Duodenal mucosa (tissue), 2 donors: ENCODE data around the gene HOXB3.
A peak's percentile ranks its signal among the peaks of the same experiment; 100 is the strongest.

Experiments
- H3K27ac ChIP-seq: one replicate; pipeline ENCODE4 v1.7.0; 2013; ENCODE audit warnings: low read depth, low read length
- H3K27me3 ChIP-seq, 2 donors: one replicate each; pipeline ENCODE4 v1.7.0; 2013; ENCODE audit warnings: low read length in 2 of 2, control low read depth in 1 of 2; ENCODE audit not compliant: insufficient read depth in 2 of 2, control insufficient read depth in 1 of 2
- H3K36me3 ChIP-seq, 2 donors: one replicate each; pipeline ENCODE4 v1.7.0; 2013; ENCODE audit warnings: low read length in 2 of 2, control low read depth in 1 of 2; ENCODE audit not compliant: insufficient read depth in 2 of 2, control insufficient read depth in 1 of 2
- H3K4me1 ChIP-seq, 2 donors: one replicate each; pipeline ENCODE4 v1.7.0; 2013; ENCODE audit warnings: low read length in 2 of 2, control low read depth in 1 of 2; ENCODE audit not compliant: insufficient read depth in 2 of 2, control insufficient read depth in 1 of 2
- H3K4me3 ChIP-seq, 2 donors: one replicate each; pipeline ENCODE4 v1.7.0; 2013; ENCODE audit warnings: low read length in 2 of 2, low read depth in 1 of 2
- H3K9ac ChIP-seq, 2 donors: one replicate each; pipeline ENCODE4 v1.7.0; 2013; ENCODE audit warnings: low read length in 2 of 2, low read depth in 1 of 2
- H3K9me3 ChIP-seq, 2 donors: one replicate each; pipeline ENCODE4 v1.7.0; 2013; ENCODE audit warnings: low read length in 2 of 2, control low read depth in 1 of 2; ENCODE audit not compliant: control insufficient read depth in 1 of 2

Gene HOXB3

DNA sequence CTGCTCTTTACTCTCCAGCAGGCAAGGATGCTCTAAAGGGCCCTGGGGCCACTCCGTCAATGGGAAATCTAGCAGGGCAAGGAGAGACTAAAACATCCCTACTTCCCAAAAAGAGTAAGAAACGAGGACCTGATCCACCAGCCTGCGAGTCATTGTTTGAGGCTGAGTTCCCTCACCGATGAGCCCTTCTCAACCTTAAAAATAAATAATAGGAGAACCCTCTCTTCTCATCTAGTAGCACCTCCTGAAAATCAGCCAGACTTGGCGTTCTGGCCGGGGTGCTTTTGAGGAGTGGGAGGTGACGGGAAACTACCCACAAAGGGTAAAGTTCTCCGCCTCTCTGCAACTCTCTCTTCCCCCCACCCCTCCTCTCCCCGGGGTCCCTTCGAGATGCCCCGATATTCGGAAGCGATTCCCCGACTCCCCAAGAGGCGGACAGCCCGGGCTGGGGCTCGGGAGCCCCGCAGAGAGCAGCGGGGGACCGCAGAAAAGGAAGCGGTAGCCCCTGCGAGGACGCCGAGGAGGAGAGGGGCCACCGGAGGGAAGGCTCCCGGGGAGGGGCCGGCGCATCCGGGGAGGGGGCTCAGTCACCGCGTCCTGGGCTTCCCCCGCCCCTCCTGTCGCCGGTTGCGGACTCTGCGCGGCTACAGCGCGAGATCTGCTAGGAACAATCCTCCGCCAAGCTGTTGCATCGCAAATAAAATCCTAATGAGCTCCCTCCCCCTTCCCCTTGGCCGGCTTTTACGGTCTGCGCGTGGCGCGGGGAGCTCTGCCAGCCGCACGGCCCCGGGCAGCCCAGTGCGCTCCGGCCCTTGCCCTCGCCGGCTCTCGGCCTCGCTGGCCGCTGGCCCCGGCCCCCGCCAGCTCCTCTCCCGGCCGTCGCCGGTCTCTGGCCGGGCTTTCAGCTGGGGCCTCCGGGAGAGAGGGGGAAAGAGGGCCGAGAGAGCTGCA lies 34.8 kb upstream of the HOXB3 start:
- no peaks in the 10 kb centered on the region for H3K36me3 ChIP-seq
- peaks cover 9 to 19% of the 10 kb centered on the region in 2 donors for H3K4me1 ChIP-seq
- H3K9me3 ChIP-seq: no peaks in the 10 kb centered on the region
- H3K27me3 ChIP-seq: peaks cover 96 to 99% of the 10 kb centered on the region in 2 donors
- peak overlapping the region; percentile 29 to 54 for H3K4me3 ChIP-seq
- no peak overlapping the region for H3K9ac ChIP-seq
- no peak overlapping the region for H3K27ac ChIP-seq

DNA sequence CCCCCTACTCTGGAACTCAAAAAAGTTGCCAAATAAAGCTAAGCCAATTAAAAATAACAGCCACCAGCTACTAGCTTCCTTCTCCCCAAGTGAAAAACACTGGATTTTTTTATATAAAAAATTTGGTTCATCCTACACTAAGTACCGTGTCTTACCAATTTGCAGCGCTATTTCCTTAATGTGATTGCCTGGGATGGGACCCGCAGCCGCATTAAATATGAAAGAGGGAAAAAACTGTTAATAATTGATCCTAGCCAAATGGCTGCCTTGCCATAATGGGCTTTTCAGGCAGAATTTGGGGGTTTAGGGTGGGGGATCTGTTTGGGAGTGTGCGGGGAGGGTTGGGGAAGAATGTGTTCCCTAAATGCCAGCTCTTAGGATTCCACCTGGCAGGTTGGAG lies 34.1 kb upstream of the HOXB3 start:
- Histone ChIP-seq H3K9ac (no peak overlapping the region), H3K4me3 (no peak overlapping the region), H3K36me3 (no peaks in the 10 kb centered on the region), H3K9me3 (no peaks in the 10 kb centered on the region), H3K27ac (no peak overlapping the region), H3K27me3 (peaks cover 93 to 99% of the 10 kb centered on the region in 2 donors), H3K4me1 (peaks cover 10 to 20% of the 10 kb centered on the region in 2 donors)

DNA sequence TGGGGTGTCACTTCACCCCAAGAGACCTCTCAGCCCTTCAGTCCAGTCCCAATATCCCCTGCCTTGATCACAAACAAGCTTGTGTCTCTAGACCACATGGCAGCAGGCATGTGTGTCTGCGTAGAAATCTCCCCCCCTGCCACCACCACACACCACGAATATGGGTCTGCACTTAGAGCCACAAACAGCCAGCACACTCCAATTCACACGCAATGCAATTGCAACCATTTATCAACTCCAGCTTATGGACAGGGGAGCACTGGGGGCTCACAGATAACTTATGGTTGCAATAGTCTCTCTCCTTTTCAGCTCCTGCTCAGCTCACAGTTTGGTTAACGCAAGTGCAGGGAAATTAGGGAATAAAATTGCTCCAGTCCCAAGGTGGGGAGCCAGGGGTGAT lies 33.5 kb upstream of the HOXB3 start:
- H3K4me3 ChIP-seq: no peak overlapping the region
- H3K9ac ChIP-seq: no peak overlapping the region
- H3K9me3 ChIP-seq: no peaks in the 10 kb centered on the region
- no peak overlapping the region for H3K27ac ChIP-seq
- no peaks in the 10 kb centered on the region for H3K36me3 ChIP-seq
- H3K27me3 ChIP-seq: peaks cover 92 to 99% of the 10 kb centered on the region in 2 donors
- H3K4me1 ChIP-seq: peaks cover 15 to 20% of the 10 kb centered on the region in 2 donors

DNA sequence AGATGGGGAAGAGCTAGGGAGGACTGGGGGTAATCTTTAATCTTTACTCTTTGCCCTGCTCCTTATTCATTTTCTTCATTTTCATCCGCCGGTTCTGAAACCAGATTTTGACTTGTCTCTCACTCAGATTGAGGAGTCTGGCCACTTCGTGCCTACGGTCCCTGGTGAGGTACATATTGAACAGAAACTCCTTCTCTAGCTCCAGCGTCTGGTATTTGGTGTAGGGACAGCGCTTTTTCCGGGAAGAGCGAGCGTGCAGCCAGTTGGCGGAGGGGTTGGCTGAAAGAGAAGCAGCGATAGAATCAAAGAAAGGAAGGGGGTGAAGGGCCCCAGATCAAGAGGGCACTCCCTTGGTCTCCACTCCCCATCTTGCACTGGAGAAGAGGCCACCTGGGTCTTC lies 32.8 kb upstream of the HOXB3 start:
- no peak overlapping the region for H3K9ac ChIP-seq
- H3K36me3 ChIP-seq: no peaks in the 10 kb centered on the region
- H3K4me1 ChIP-seq: peaks cover 15 to 20% of the 10 kb centered on the region in 2 donors
- no peak overlapping the region for H3K27ac ChIP-seq
- H3K4me3 ChIP-seq: no peak overlapping the region
- no peaks in the 10 kb centered on the region for H3K9me3 ChIP-seq
- peaks cover 91 to 99% of the 10 kb centered on the region in 2 donors for H3K27me3 ChIP-seq

DNA sequence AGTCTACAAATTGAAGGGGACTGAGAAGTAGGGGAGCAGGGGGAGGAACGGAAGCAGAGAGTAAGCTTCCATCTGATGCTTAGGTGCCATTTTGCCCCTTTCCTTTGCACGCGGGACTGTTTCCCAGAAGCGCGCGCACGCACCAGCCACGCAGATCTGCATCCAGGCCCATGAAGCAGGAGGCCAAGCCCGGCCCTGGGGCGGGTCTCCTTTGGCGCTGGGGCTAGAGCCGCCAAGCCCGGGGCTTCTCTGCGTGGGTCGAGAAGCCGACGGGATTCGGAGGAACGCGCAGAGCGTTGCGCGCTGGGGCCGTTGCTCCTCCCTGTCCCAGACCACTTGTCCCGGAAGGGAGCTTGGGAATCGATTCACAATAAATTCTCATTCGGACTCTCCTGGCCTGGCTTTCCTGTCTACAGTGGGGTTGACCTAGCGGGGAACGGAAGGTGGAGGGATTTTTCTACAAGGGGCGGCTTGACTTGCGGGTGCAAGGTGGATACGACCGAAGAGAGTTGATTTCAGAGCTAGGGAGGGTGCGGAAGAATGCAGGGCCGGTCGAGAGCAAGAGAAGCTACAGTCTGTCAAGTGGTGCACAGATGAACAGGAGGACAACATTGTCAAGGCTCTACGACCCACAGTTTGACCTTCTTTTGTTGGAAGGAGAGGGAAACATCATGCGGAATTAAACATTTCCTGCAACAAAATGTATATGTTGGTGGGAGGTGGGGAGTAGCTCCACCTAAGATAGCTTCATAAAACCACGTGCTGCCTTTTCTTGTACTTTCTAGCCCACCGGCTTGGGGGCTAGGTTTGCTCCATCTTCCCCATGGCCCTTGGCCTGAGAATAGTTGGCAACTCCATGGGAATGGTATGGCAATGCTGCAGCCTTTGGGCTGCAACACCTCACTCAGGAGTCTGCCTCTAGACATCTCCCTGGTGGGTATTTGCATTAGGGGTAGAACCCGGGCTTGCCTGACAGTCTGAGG lies 31.7 kb upstream of the HOXB3 start:
- Histone ChIP-seq H3K9me3 (no peaks in the 10 kb centered on the region), H3K4me1 (peaks cover 10 to 17% of the 10 kb centered on the region in 2 donors), H3K27ac (no peak overlapping the region), H3K27me3 (peaks cover 91 to 99% of the 10 kb centered on the region in 2 donors), H3K9ac (no peak overlapping the region), H3K4me3 (no peak overlapping the region), H3K36me3 (no peaks in the 10 kb centered on the region)

DNA sequence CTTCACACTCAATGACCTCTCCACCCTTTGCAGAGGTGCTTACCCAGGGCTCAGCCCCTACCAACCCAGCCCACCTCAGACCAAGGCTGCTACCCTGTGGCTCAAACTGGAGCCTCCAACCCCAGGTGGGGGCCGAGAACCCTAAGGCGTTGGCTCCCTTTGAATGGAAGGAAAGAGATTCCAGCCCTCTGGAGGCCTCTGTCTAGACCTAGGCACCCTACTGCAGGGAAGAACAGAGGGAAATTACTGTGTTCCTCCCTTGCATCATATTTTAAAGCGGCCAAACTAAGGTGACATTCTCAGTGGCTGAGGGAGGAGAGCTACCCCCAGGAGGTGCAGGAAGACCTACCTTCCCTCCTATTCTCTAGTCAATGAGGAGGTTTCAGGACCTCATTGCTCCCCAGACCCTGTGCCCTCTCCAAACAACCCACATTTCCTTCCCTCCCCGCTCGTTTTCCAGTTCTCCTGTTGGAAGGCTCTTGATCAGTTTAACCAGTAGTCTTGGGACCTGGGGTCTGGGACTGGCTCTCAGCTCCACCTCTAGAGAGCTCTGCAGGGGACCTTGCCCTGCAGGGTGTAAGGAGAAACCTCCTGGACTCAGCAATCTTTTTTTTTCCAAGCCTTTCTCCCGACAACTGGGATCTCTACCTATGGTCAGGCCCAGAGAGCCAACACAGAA lies 30.6 kb upstream of the HOXB3 start:
- Histone ChIP-seq H3K36me3 (no peaks in the 10 kb centered on the region), H3K9me3 (no peaks in the 10 kb centered on the region), H3K4me1 (peaks cover 6 to 10% of the 10 kb centered on the region in 2 donors), H3K9ac (no peak overlapping the region), H3K4me3 (no peak overlapping the region), H3K27me3 (peaks cover 95 to 100% of the 10 kb centered on the region in 2 donors), H3K27ac (no peak overlapping the region)

DNA sequence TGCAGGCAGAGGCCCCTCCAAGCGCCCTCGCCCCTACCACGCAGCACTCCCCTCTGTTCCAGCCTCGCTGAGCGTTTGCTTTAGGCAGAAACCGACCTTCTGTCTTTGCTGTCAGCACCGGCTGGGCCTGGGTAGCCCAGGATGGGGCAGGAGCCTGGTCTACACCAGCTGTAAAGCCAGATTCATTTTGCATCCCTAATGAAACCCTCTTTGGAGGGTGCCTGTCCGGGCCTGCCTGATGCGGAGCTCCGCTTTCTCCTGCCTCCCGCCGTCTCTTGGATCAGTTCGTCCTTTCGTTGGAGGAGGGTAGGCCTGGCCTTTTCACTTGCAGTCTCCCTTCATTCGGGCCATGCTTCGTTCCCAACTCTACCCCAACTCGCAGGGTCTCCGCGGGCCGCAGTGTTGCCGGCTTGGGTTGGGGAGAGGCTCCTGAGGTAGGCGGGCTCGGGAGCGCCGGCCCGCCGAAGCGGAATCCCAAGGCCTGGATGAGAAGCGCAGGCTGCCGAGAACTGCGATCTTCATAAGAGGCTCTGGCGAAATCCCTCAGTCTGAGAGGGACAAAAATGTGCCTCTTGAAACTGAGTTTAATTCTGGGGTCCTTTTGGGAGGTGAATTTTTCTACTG lies 29.9 kb upstream of the HOXB3 start:
- Histone ChIP-seq H3K9me3 (no peaks in the 10 kb centered on the region), H3K27me3 (peaks cover 94 to 100% of the 10 kb centered on the region in 2 donors), H3K4me1 (peaks cover 6 to 7% of the 10 kb centered on the region in 2 donors), H3K36me3 (no peaks in the 10 kb centered on the region), H3K27ac (no peak overlapping the region), H3K9ac (no peak overlapping the region), H3K4me3 (no peak overlapping the region)

DNA sequence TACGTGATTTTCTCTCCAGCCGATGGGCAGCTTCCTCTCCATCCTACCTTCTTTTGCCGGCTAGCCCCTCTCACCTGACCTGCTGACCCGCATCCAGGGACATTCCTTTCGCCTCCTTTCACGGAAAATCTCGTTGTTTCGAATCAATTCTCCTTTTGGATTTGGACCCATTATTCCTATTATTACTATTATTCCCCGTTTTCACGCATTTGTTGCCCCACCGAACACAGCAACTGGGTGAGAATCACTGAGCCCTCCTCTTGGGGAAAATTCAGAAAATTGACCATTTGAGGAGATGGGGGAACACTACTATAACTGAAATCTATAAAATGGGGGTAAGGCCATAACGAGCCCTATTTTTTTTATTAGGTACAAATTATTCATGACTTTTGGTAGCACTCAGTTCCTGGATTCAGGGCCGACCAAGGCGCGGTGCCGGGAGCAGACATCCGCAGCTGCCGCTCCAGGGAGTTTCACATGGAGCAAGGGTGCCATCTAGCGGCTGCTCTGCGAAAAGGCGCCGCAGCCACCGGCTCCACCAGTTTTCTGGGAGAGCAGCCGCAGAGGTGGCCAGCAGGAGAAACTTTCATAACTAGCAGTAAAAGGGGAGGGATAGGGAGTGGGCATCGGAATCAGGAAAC lies 28.3 kb upstream of the HOXB3 start:
- Histone ChIP-seq H3K9me3 (no peaks in the 10 kb centered on the region), H3K4me3 (peak overlapping the region in 1 of 2 donors; percentile 8), H3K27ac (no peak overlapping the region), H3K9ac (no peak overlapping the region), H3K4me1 (peaks cover 6 to 13% of the 10 kb centered on the region in 2 donors), H3K27me3 (peaks cover 89 to 100% of the 10 kb centered on the region in 2 donors), H3K36me3 (no peaks in the 10 kb centered on the region)
